ENCODE results near the gene TNFSF18.

Gene TNFSF18

DNA sequence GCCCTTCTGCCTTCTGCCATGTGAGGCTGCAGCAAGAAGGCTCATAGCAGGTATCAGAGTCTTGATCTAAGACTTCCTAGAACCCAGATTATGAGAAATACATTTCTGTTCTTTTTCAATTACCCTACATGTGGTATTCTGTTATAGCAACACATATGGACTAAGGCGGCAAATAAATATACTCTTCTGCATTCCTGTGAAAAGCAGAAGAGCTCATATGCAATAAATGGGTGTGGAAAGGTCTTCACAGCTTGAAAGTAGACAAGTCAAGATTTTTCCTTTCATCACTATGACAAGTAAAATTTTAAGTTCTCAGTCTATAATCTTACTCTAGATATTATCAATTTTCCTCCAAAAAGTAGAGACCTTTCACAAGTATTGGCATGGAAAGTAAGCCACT lies 36.6 kb downstream of the TNFSF18 start:
- 95% methylated on average over 1 of the region's 1 CpG; no CpG with 5 or more reads in 1 of the 2 experiments for whole genome bisulfite sequencing, 2 experiments
- Histone ChIP-seq H3K4me3 (ENCODE audit: insufficient read depth, low read depth, low read length) (no peak overlapping the region), H3K4me1 (ENCODE audit: control insufficient read depth, insufficient read depth, low read length) (no peaks in the 10 kb centered on the region), H3K27ac (ENCODE audit: insufficient read depth, low read depth, low read length, poor library complexity, severe bottlenecking) (no peak overlapping the region), H3K9me3 (ENCODE audit: control insufficient read depth, low read length) (no peaks in the 10 kb centered on the region), H3K36me3 (ENCODE audit: control insufficient read depth, insufficient read depth, low read length) (no peaks in the 10 kb centered on the region), H3K27me3 (ENCODE audit: control insufficient read depth, insufficient read depth, low read length, poor library complexity, severe bottlenecking) (no peaks in the 10 kb centered on the region)

DNA sequence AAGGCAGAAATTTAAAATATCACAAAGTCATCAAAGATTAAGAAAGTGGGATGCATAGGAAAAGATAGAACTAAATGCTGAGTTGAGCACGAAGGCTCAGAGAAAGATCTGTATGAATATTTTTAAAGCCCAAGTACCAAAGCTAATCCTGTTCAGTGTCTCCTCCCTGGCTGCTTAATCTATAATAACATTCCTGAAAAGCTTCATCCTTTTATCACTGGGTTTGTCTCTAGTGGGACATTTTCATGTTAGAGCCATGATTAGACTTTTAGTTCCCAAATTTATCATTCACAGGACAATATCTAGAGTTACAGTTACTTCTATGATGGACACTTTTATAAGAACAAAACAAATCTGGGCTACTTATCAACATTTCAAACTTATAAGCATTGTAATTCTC lies 38.6 kb downstream of the TNFSF18 start:
- Histone ChIP-seq H3K9me3 (ENCODE audit: control insufficient read depth, low read length) (no peaks in the 10 kb centered on the region), H3K4me1 (ENCODE audit: control insufficient read depth, insufficient read depth, low read length) (no peaks in the 10 kb centered on the region), H3K36me3 (ENCODE audit: control insufficient read depth, insufficient read depth, low read length) (no peaks in the 10 kb centered on the region), H3K4me3 (ENCODE audit: insufficient read depth, low read depth, low read length) (no peak overlapping the region), H3K27me3 (ENCODE audit: control insufficient read depth, insufficient read depth, low read length, poor library complexity, severe bottlenecking) (no peaks in the 10 kb centered on the region), H3K27ac (ENCODE audit: insufficient read depth, low read depth, low read length, poor library complexity, severe bottlenecking) (no peak overlapping the region)
- WGBS, 2 experiments, result 88 to 100% methylated on average over 1 of the region's 1 CpG

DNA sequence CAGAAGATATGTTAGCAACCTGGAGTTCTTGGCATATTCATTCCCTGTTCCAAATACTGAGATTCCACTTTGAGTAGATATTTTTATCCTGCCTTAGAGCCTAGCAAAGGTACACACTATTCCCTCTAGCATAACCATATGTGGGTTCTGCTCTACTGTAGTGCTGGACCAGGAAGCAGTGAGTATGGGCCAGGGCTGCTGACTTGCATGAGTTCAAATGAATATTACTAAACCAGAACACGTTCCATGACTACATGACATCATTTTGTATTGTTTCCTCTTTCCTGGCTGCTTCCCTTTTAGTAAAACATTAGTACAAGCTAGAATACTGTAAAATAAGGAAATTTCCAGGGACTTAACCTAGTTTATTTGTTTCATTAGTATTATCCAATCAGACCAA lies 41.1 kb downstream of the TNFSF18 start:
- 75 to 100% methylated on average over 1 of the region's 1 CpG for WGBS, 2 experiments
- H3K27me3 ChIP-seq (ENCODE audit: control insufficient read depth, insufficient read depth, low read length, poor library complexity, severe bottlenecking), result no peaks in the 10 kb centered on the region
- no peaks in the 10 kb centered on the region for H3K9me3 ChIP-seq (ENCODE audit: control insufficient read depth, low read length)
- H3K4me3 ChIP-seq (ENCODE audit: insufficient read depth, low read depth, low read length), result no peak overlapping the region
- H3K27ac ChIP-seq (ENCODE audit: insufficient read depth, low read depth, low read length, poor library complexity, severe bottlenecking), result no peak overlapping the region
- H3K4me1 ChIP-seq (ENCODE audit: control insufficient read depth, insufficient read depth, low read length), result no peaks in the 10 kb centered on the region
- H3K36me3 ChIP-seq (ENCODE audit: control insufficient read depth, insufficient read depth, low read length), result no peaks in the 10 kb centered on the region

DNA sequence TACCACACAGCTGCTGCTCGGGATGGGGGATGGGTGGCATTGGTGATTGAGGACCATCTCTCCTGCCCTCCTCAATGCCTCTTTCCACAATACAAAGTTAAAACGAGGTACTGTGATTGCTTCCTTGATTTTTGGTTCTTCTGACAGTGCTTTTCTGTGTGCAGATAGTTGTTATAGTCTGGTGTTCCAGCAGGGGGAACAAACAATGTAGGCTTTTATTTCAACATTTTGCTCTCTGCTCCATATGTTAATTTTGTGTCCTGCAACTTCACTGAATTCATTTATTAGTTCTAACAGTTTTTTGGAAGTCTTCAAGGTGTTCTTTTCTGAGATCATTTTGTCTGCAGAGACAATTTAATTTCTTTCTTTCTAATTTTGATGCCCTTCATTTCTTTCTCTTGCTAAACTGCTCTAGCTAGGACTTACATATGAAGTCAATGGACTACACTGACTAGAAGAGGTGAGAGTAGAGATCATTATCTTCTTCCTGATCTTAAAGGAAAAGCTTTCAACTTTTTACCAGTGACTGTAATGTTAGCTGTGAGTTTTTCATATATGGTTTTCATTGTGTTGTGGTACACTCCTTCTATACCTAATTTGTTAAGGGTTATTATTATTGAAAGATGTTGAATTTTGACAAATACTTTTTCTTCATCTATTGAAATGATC lies 45.4 kb downstream of the TNFSF18 start:
- Histone ChIP-seq H3K27me3 (ENCODE audit: control insufficient read depth, insufficient read depth, low read length, poor library complexity, severe bottlenecking) (no peaks in the 10 kb centered on the region), H3K4me3 (ENCODE audit: insufficient read depth, low read depth, low read length) (no peak overlapping the region), H3K4me1 (ENCODE audit: control insufficient read depth, insufficient read depth, low read length) (no peaks in the 10 kb centered on the region), H3K36me3 (ENCODE audit: control insufficient read depth, insufficient read depth, low read length) (no peaks in the 10 kb centered on the region), H3K27ac (ENCODE audit: insufficient read depth, low read depth, low read length, poor library complexity, severe bottlenecking) (no peak overlapping the region), H3K9me3 (ENCODE audit: control insufficient read depth, low read length) (no peaks in the 10 kb centered on the region)
- 73 to 81% methylated on average over 2 of the region's 2 CpGs for WGBS, 2 experiments

DNA sequence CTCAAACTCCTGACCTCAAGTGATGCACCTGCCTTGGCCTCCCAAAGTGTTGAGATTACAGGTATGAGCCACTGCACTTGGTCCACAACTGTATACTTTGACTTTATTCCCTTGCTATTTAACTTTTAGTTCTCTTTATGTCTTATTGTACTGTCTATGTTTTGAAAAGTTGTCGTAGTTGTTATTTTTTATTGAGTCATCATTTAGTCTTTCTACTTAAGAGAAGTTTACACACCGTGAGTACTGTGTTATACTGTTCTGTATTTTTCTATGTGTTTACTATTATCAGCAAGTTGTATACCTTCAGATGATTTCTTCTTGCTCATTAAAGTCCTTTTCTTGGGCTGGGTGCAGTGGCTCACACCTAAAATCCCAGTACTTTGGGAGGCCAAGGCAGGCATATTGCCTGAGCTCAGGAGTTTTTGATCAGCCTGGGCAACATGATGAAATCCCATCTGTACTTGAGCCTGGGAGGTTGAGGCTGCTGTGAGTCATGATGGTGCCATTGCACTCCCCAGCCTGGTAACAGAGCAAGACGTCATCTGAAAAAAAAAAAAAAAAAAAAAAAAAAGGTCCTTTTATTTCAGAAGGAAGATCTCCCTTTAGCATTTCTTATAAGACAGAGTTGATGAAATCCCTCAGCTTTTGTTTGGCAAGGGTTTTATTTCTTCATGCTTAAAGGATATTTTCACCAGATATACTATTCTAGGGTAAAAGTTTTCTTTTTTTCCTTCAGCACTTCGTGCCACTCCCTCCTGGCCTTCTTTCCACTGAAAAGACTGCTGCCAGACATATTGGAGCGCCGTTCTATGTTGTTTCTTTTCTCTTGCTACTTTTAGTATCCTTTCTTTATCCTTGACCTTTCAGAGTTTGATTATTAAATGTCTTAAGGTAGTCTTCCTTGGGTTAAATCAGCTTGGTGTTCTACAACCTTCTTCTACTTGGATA lies 47.6 kb downstream of the TNFSF18 start:
- Histone ChIP-seq H3K4me3 (ENCODE audit: insufficient read depth, low read depth, low read length) (no peak overlapping the region), H3K9me3 (ENCODE audit: control insufficient read depth, low read length) (no peaks in the 10 kb centered on the region), H3K27ac (ENCODE audit: insufficient read depth, low read depth, low read length, poor library complexity, severe bottlenecking) (no peak overlapping the region), H3K27me3 (ENCODE audit: control insufficient read depth, insufficient read depth, low read length, poor library complexity, severe bottlenecking) (no peaks in the 10 kb centered on the region), H3K4me1 (ENCODE audit: control insufficient read depth, insufficient read depth, low read length) (no peaks in the 10 kb centered on the region), H3K36me3 (ENCODE audit: control insufficient read depth, insufficient read depth, low read length) (no peaks in the 10 kb centered on the region)
- 95 to 98% methylated on average over 3 to 6 of the region's 6 CpGs for WGBS, 2 experiments

DNA sequence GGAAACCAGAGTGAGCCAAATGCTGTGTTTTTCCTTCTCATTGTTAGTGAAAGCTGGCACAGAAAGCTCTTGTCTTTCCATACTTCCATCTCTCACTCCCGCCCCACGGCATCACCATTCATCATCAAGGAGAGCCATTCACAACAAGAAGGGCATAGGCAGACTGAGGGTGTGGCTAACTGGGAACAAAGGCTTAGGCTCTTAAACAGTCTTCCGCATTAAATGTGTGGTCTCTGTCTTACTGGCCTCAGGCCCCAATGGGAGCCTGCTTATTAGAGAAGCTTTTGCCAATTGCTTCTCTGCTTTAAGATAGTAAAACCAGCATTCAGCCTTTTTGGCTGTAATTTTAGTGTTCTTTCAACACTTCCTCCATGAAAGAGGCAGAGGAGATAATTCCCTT lies 51.4 kb downstream of the TNFSF18 start:
- 26 to 44% methylated on average over 3 of the region's 3 CpGs for WGBS, 2 experiments
- Histone ChIP-seq H3K4me3 (ENCODE audit: insufficient read depth, low read depth, low read length) (no peak overlapping the region), H3K36me3 (ENCODE audit: control insufficient read depth, insufficient read depth, low read length) (no peaks in the 10 kb centered on the region), H3K4me1 (ENCODE audit: control insufficient read depth, insufficient read depth, low read length) (no peaks in the 10 kb centered on the region), H3K27ac (ENCODE audit: insufficient read depth, low read depth, low read length, poor library complexity, severe bottlenecking) (no peak overlapping the region), H3K9me3 (ENCODE audit: control insufficient read depth, low read length) (no peaks in the 10 kb centered on the region), H3K27me3 (ENCODE audit: control insufficient read depth, insufficient read depth, low read length, poor library complexity, severe bottlenecking) (no peaks in the 10 kb centered on the region)

DNA sequence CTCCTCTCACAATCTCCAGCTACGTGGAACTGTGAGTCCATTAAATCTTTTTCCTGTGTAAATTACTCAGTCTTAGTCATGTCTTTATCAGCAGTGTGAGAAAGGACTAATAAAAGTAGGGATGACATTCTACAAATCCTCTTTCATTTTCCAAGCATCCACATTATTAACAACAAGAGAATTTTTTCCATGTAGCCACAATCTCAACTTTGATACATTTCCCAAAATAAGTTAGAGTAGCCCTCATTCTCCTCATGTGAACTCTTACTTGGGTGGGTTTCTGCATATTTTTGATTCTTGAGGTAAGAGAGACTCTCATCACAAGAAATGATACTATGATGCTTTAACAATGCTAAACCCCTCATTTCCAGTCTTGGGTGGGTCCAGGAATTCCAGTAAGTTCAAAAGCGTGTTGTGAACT lies 52.8 kb downstream of the TNFSF18 start:
- no peaks in the 10 kb centered on the region for H3K4me1 ChIP-seq (ENCODE audit: control insufficient read depth, insufficient read depth, low read length)
- 85 to 97% methylated on average over 2 of the region's 2 CpGs for WGBS, 2 experiments
- H3K27me3 ChIP-seq (ENCODE audit: control insufficient read depth, insufficient read depth, low read length, poor library complexity, severe bottlenecking), result no peaks in the 10 kb centered on the region
- no peak overlapping the region for H3K4me3 ChIP-seq (ENCODE audit: insufficient read depth, low read depth, low read length)
- no peak overlapping the region for H3K27ac ChIP-seq (ENCODE audit: insufficient read depth, low read depth, low read length, poor library complexity, severe bottlenecking)
- H3K9me3 ChIP-seq (ENCODE audit: control insufficient read depth, low read length), result no peaks in the 10 kb centered on the region
- H3K36me3 ChIP-seq (ENCODE audit: control insufficient read depth, insufficient read depth, low read length), result no peaks in the 10 kb centered on the region

DNA sequence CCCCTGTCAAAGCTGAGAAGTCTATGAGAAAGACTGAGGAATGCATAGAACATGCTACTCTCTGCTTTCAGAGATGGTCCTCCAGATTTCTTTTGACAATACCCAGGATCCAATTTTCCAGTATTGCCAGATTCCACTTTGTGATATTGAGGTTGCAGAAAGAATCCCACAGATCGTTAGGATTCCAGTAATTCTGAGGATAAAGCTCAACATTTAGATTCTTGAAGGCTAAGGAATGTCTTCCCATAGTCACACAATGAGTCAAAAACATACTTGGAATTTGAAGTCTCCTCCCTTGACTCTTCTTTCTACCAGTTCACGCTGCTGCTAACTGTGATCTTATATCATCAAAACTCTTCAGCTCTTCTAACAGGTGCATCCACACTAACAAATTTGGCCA lies 57.1 kb downstream of the TNFSF18 start:
- Histone ChIP-seq H3K36me3 (ENCODE audit: control insufficient read depth, insufficient read depth, low read length) (no peaks in the 10 kb centered on the region), H3K9me3 (ENCODE audit: control insufficient read depth, low read length) (no peaks in the 10 kb centered on the region), H3K27me3 (ENCODE audit: control insufficient read depth, insufficient read depth, low read length, poor library complexity, severe bottlenecking) (no peaks in the 10 kb centered on the region), H3K4me3 (ENCODE audit: insufficient read depth, low read depth, low read length) (no peak overlapping the region), H3K27ac (ENCODE audit: insufficient read depth, low read depth, low read length, poor library complexity, severe bottlenecking) (no peak overlapping the region), H3K4me1 (ENCODE audit: control insufficient read depth, insufficient read depth, low read length) (no peaks in the 10 kb centered on the region)
- 93 to 94% methylated on average over 2 of the region's 2 CpGs for WGBS, 2 experiments

DNA sequence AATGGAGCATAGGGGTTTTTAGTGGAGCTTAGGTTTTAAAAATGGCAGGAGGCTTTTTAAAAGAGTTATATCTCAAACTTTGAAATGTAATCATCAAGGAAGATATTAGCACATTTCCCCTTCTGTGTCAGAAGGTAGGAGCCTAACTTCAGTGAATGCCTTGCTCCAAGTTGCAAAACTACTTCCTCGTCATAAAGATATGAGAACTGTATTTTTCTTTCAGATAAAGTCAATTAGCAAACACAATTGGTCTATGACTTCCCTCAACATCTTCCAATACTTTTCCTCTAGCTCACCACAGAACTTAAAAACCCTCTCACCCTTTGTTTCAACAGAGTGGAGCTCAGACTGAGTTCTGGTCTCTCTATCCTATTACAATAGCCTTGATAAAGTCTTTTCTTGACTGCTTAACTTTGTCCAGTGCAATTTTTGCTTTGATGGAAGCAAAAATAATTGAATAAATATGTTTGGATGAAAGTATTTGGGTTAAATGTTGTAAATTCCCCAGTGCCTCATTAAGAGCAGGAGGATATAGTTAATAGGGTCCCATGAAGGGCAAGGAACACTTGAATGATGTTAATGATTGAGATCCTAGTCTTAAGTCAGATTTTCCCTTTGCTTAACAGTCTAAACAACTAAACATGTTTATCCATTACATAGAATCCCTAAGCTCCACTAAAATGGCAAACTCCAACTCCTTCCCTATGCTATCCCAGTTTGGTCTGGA lies 58.9 kb downstream of the TNFSF18 start:
- WGBS, 2 experiments, result 97 to 100% methylated on average over 1 of the region's 1 CpG
- Histone ChIP-seq H3K27me3 (ENCODE audit: control insufficient read depth, insufficient read depth, low read length, poor library complexity, severe bottlenecking) (no peaks in the 10 kb centered on the region), H3K9me3 (ENCODE audit: control insufficient read depth, low read length) (no peaks in the 10 kb centered on the region), H3K4me1 (ENCODE audit: control insufficient read depth, insufficient read depth, low read length) (no peaks in the 10 kb centered on the region), H3K36me3 (ENCODE audit: control insufficient read depth, insufficient read depth, low read length) (no peaks in the 10 kb centered on the region), H3K4me3 (ENCODE audit: insufficient read depth, low read depth, low read length) (no peak overlapping the region), H3K27ac (ENCODE audit: insufficient read depth, low read depth, low read length, poor library complexity, severe bottlenecking) (no peak overlapping the region)

All from ectodermal cell (in vitro differentiated cells).